ENCODE results near the gene DAPP1.

DAPP1 gene

DNA sequence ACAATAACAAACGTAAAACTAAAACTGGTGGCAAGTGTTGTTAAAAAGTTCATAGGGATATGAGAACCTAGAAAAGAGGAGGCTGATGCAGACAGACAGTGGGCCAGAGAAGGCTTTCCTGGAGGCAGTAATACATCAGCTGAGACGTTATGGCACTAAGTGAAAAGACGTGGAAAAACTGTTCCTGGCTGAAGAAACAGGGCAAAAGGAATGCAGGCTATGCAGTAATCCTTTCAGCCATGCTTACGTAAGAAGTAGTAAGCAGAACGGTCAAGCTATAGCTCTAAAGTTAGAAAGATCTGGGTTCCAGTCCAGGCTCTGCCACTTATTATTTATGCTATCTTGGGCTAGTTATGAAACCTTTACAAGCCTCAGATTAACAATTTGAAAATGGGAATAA is 71.2 kb downstream of the DAPP1 start:
- Histone ChIP-seq H3K36me3 (ENCODE audit: control insufficient read depth in 4 of 4, insufficient read depth in 4 of 4, low read length in 3 of 4) (peaks cover 4 to 25% (median 12%) of the 10 kb centered on the region in 4 experiments), H3K27me3 (replicated peaks in 2 of 5; ENCODE audit: control insufficient read depth in 4 of 5, insufficient read depth in 5 of 5, low read length in 4 of 5) (no peaks in the 10 kb centered on the region), H3K4me3 (ENCODE audit: control insufficient read depth in 1 of 7, extremely low read depth in 1 of 7, insufficient read depth in 4 of 7, low read depth in 2 of 7, low read length in 6 of 7) (no peak overlapping the region), H3K27ac (ENCODE audit: insufficient read depth in 1 of 2, low read depth in 1 of 2, low read length in 2 of 2, poor library complexity in 1 of 2, severe bottlenecking in 2 of 2) (no peak overlapping the region), H3K9me3 (ENCODE audit: control extremely low read depth in 1 of 5, control insufficient read depth in 4 of 5, insufficient read depth in 2 of 5, low read depth in 1 of 5, low read length in 4 of 5) (no peaks in the 10 kb centered on the region), H3K4me1 (ENCODE audit: control extremely low read depth in 1 of 4, control insufficient read depth in 4 of 4, insufficient read depth in 4 of 4, low read length in 3 of 4) (peaks cover 0 to 7% (median under 1%) of the 10 kb centered on the region in 4 experiments)
- DNase-seq: no peak
- 100% methylated on average over 4 of the region's 5 CpGs for WGBS (ENCODE audit: insufficient coverage)
- ChIA-PET CTCF (interaction anchor here (1.0 to 1.1 kb wide), 3 partner anchors 76 to 327 kb away, joined by 3 to 4 read pairs (median 3); no protein-coding TSS in a partner anchor), POLR2A (interaction anchor here (0.5 kb wide), 1 partner anchor 108 kb away, joined by 4 read pairs; no protein-coding TSS in a partner anchor)

DNA sequence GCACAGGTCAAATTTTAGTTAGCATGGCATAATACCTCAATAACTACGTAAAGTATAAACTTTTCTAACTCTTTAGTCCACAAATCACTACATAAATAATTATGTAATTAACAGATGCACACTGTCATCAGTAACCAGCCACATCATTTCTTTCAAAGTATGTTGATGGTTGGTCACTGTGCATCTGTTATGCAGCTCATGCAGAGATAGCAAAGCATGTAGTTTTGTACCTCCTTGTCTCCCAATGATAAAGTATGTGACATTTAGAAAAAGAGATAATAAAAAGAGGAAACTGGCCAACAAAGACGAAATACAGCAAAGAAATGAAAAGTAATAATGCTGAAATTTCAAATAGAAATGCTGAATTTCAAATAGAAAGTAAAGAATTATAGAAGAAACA is 74.7 kb downstream of the DAPP1 start:
- no CpG with 5 or more reads among the region's 2 CpGs for WGBS (ENCODE audit: insufficient coverage)
- no peaks in the 10 kb centered on the region for H3K9me3 ChIP-seq (ENCODE audit: control extremely low read depth in 1 of 5, control insufficient read depth in 4 of 5, insufficient read depth in 2 of 5, low read depth in 1 of 5, low read length in 4 of 5)
- CTCF ChIA-PET: interaction anchor here (1.2 to 1.6 kb wide), 2 partner anchors 57 to 84 kb away, joined by 4 read pairs; no protein-coding TSS in a partner anchor
- POLR2A ChIA-PET: no interaction called here
- peak in 2 of 3 donors; percentile 15 to 47 for DNase-seq
- H3K4me1 ChIP-seq (ENCODE audit: control extremely low read depth in 1 of 4, control insufficient read depth in 4 of 4, insufficient read depth in 4 of 4, low read length in 3 of 4): peaks cover 8 to 24% (median 16%) of the 10 kb centered on the region in 4 experiments
- H3K27me3 ChIP-seq (replicated peaks in 2 of 5; ENCODE audit: control insufficient read depth in 4 of 5, insufficient read depth in 5 of 5, low read length in 4 of 5): no peaks in the 10 kb centered on the region
- no peak overlapping the region for H3K27ac ChIP-seq (ENCODE audit: insufficient read depth in 1 of 2, low read depth in 1 of 2, low read length in 2 of 2, poor library complexity in 1 of 2, severe bottlenecking in 2 of 2)
- no peak overlapping the region for H3K4me3 ChIP-seq (ENCODE audit: control insufficient read depth in 1 of 7, extremely low read depth in 1 of 7, insufficient read depth in 4 of 7, low read depth in 2 of 7, low read length in 6 of 7)
- H3K36me3 ChIP-seq (ENCODE audit: control insufficient read depth in 4 of 4, insufficient read depth in 4 of 4, low read length in 3 of 4): peaks cover 3 to 17% (median 6%) of the 10 kb centered on the region in 4 experiments

DNA sequence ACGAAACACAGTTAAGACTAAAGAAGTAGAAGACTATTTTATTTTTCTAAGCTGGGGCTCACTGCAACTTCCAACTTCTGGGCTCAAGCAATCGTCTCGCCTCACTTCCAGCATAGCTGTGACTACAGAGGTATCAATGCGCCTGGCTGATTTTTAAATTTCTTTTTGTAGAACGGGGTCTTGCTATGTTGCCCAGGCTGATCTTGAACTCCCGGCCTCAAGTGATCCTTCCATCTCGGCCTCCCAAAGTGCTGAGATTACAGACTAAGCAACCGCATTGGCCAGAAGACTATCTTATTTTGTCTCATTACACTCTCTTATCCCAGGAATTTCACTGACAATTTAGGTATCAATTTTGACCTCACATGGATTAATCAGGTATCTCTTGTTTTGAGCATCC is 76.4 kb downstream of the DAPP1 start:
- no peak for DNase-seq
- peaks cover 0 to 5% (median 1%) of the 10 kb centered on the region in 4 experiments for H3K36me3 ChIP-seq (ENCODE audit: control insufficient read depth in 4 of 4, insufficient read depth in 4 of 4, low read length in 3 of 4)
- H3K27ac ChIP-seq (ENCODE audit: insufficient read depth in 1 of 2, low read depth in 1 of 2, low read length in 2 of 2, poor library complexity in 1 of 2, severe bottlenecking in 2 of 2): peak overlapping the region in 1 of 2 experiments; percentile 95
- 98% methylated on average over 7 of the region's 8 CpGs for WGBS (ENCODE audit: insufficient coverage)
- POLR2A ChIA-PET: interaction anchor here (1.9 kb wide), 1 partner anchor 54 kb away, joined by 10 read pairs; the partner anchor contains the start of gene DNAJB14
- no peaks in the 10 kb centered on the region for H3K27me3 ChIP-seq (replicated peaks in 2 of 5; ENCODE audit: control insufficient read depth in 4 of 5, insufficient read depth in 5 of 5, low read length in 4 of 5)
- CTCF ChIA-PET: interaction anchor here (1.1 to 3.2 kb wide), 6 partner anchors 8 to 330 kb away, joined by 3 to 14 read pairs (median 7); partner anchors contain the start of genes DNAJB14 and H2AZ1
- H3K9me3 ChIP-seq (ENCODE audit: control extremely low read depth in 1 of 5, control insufficient read depth in 4 of 5, insufficient read depth in 2 of 5, low read depth in 1 of 5, low read length in 4 of 5): no peaks in the 10 kb centered on the region
- peak overlapping the region in 5 of 7 experiments; percentile 80 to 97 (median 87) for H3K4me3 ChIP-seq (ENCODE audit: control insufficient read depth in 1 of 7, extremely low read depth in 1 of 7, insufficient read depth in 4 of 7, low read depth in 2 of 7, low read length in 6 of 7)
- H3K4me1 ChIP-seq (ENCODE audit: control extremely low read depth in 1 of 4, control insufficient read depth in 4 of 4, insufficient read depth in 4 of 4, low read length in 3 of 4): peaks cover 8 to 24% (median 16%) of the 10 kb centered on the region in 4 experiments

DNA sequence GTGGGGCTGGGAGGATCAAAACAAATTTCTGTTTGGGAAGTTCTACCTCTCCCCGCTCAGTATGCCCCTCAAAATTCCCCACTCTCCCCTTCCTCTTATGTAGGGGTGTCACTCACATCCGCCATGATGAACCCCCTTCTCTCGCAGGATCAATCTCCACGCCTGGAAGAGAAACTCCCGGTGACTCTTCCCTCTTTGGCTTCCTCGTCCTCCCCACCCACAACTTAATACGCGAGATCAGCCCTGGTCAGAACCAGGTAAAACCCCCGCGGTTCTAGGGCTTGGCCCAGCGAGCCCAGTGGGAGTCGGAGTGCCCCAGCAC is 77.2 kb downstream of the DAPP1 start:
- Histone ChIP-seq H3K27ac (ENCODE audit: insufficient read depth in 1 of 2, low read depth in 1 of 2, low read length in 2 of 2, poor library complexity in 1 of 2, severe bottlenecking in 2 of 2) (peak overlapping the region; percentile 92 to 95), H3K36me3 (ENCODE audit: control insufficient read depth in 4 of 4, insufficient read depth in 4 of 4, low read length in 3 of 4) (peaks cover 0 to 7% (median 1%) of the 10 kb centered on the region in 4 experiments), H3K4me1 (ENCODE audit: control extremely low read depth in 1 of 4, control insufficient read depth in 4 of 4, insufficient read depth in 4 of 4, low read length in 3 of 4) (peaks cover 8 to 24% (median 16%) of the 10 kb centered on the region in 4 experiments), H3K27me3 (replicated peaks in 2 of 5; ENCODE audit: control insufficient read depth in 4 of 5, insufficient read depth in 5 of 5, low read length in 4 of 5) (no peaks in the 10 kb centered on the region), H3K9me3 (ENCODE audit: control extremely low read depth in 1 of 5, control insufficient read depth in 4 of 5, insufficient read depth in 2 of 5, low read depth in 1 of 5, low read length in 4 of 5) (no peaks in the 10 kb centered on the region), H3K4me3 (ENCODE audit: control insufficient read depth in 1 of 7, extremely low read depth in 1 of 7, insufficient read depth in 4 of 7, low read depth in 2 of 7, low read length in 6 of 7) (peak overlapping the region; percentile 74 to 97 (median 87))
- DNase-seq: no peak
- 7% methylated on average over 4 of the region's 12 CpGs for WGBS (ENCODE audit: insufficient coverage)
- POLR2A ChIA-PET: interaction anchor here (1.9 kb wide), 1 partner anchor 53 kb away, joined by 10 read pairs; the partner anchor contains the start of gene DNAJB14
- CTCF ChIA-PET: interaction anchor here (1.6 to 3.2 kb wide), 5 partner anchors 9 to 82 kb away, joined by 3 to 14 read pairs (median 10); partner anchors contain the start of gene DNAJB14

DNA sequence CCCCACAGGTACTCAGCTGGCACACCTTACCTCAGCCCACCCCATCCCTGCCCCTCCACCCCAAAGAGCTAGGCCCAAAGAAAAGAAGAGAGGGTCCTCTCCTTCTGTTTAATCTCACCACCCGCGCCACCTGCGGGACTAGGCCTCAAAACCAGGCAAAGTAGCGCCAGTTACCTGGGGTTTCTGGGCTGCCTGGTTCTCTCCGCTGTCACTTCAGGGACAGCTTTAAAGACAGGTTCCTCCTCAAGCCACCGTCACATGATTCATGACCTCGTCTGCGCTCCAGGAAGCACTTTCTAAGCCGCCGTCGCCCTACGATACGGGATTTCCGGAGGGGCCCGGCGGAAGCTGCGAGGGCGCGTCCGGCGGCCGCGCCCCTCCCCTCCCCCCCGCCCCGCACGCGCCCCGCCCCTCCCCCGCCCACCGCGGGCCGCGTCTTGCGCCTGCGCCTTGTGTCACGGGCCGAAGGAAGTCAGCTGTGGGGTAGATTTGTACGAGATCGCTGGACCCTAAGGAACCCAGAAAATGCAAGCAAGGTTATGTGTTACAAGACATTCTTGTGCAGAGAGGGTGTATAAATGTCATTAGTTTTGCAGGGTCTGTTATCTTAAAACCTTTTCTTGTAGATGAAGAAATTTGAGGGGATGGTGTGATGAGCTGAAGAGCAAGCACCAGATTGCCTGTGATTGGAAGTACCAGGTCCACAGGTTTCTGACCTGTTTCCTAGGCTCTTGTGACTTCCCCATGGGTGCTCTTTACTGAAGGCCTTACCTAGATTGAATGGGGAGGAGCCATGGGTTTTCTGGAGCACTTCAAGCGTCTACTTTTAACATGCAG is 77.8 kb downstream of the DAPP1 start, which contains the start of gene LAMTOR3:
Gene LAMTOR3 (minus strand): TSS at position 267 of the 837 bp plus-strand sequence. CDS start 464 bp downstream, outside the sequence.
- H3K27me3 ChIP-seq (replicated peaks in 2 of 5; ENCODE audit: control insufficient read depth in 4 of 5, insufficient read depth in 5 of 5, low read length in 4 of 5): no peaks in the 10 kb centered on the region
- peaks cover 0 to 5% (median 1%) of the 10 kb centered on the region in 4 experiments for H3K36me3 ChIP-seq (ENCODE audit: control insufficient read depth in 4 of 4, insufficient read depth in 4 of 4, low read length in 3 of 4)
- DNase-seq: peak; percentile 95 to 98 (median 96)
- H3K4me3 ChIP-seq (ENCODE audit: control insufficient read depth in 1 of 7, extremely low read depth in 1 of 7, insufficient read depth in 4 of 7, low read depth in 2 of 7, low read length in 6 of 7): peak within 1 kb of the TSS; percentile 74 to 97 (median 87)
- POLR2A ChIA-PET: interaction anchor here (0.8 to 1.9 kb wide), 2 partner anchors 52 to 56 kb away, joined by 6 to 10 read pairs; partner anchors contain the start of gene DNAJB14
- peaks cover 8 to 22% (median 16%) of the 10 kb centered on the region in 4 experiments for H3K4me1 ChIP-seq (ENCODE audit: control extremely low read depth in 1 of 4, control insufficient read depth in 4 of 4, insufficient read depth in 4 of 4, low read length in 3 of 4)
- H3K27ac ChIP-seq (ENCODE audit: insufficient read depth in 1 of 2, low read depth in 1 of 2, low read length in 2 of 2, poor library complexity in 1 of 2, severe bottlenecking in 2 of 2): peak within 1 kb of the TSS; percentile 92 to 95
- no peaks in the 10 kb centered on the region for H3K9me3 ChIP-seq (ENCODE audit: control extremely low read depth in 1 of 5, control insufficient read depth in 4 of 5, insufficient read depth in 2 of 5, low read depth in 1 of 5, low read length in 4 of 5)
- 0% methylated on average over 10 of the region's 40 CpGs for WGBS (ENCODE audit: insufficient coverage)
- CTCF ChIA-PET: interaction anchor here (1.6 to 3.2 kb wide), 5 partner anchors 9 to 83 kb away, joined by 3 to 14 read pairs (median 10); partner anchors contain the start of gene DNAJB14

DNA sequence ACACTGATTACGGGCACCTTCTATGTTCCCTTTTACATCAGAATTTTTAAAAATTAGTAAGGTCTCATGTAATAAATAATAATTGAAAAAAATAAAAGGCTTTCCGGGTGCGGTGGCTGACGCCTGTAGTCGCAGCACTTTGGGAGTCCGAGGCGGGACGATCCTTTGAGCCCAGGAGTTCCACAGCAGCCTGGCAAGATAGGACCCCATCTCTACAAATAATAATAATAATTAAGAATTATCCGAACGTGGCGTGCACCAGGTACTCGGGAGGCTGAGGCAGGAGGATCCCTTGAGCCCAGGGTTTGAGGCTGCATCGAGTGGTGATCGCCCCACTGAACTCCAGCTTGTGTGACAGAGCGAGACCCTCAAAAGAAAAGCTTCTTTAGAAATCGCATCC is 78.4 kb downstream of the DAPP1 start:
- peak overlapping the region in 6 of 7 experiments; percentile 58 to 97 (median 80) for H3K4me3 ChIP-seq (ENCODE audit: control insufficient read depth in 1 of 7, extremely low read depth in 1 of 7, insufficient read depth in 4 of 7, low read depth in 2 of 7, low read length in 6 of 7)
- no peaks in the 10 kb centered on the region for H3K27me3 ChIP-seq (replicated peaks in 2 of 5; ENCODE audit: control insufficient read depth in 4 of 5, insufficient read depth in 5 of 5, low read length in 4 of 5)
- POLR2A ChIA-PET: interaction anchor here (0.8 to 1.9 kb wide), 2 partner anchors 52 to 56 kb away, joined by 6 to 10 read pairs; partner anchors contain the start of gene DNAJB14
- peak overlapping the region in 1 of 2 experiments; percentile 49 for H3K27ac ChIP-seq (ENCODE audit: insufficient read depth in 1 of 2, low read depth in 1 of 2, low read length in 2 of 2, poor library complexity in 1 of 2, severe bottlenecking in 2 of 2)
- no peaks in the 10 kb centered on the region for H3K9me3 ChIP-seq (ENCODE audit: control extremely low read depth in 1 of 5, control insufficient read depth in 4 of 5, insufficient read depth in 2 of 5, low read depth in 1 of 5, low read length in 4 of 5)
- CTCF ChIA-PET: interaction anchor here (1.7 to 3.2 kb wide), 4 partner anchors 10 to 84 kb away, joined by 3 to 14 read pairs (median 11); partner anchors contain the start of gene DNAJB14
- peaks cover 0 to 6% (median 1%) of the 10 kb centered on the region in 4 experiments for H3K36me3 ChIP-seq (ENCODE audit: control insufficient read depth in 4 of 4, insufficient read depth in 4 of 4, low read length in 3 of 4)
- peaks cover 8 to 20% (median 16%) of the 10 kb centered on the region in 4 experiments for H3K4me1 ChIP-seq (ENCODE audit: control extremely low read depth in 1 of 4, control insufficient read depth in 4 of 4, insufficient read depth in 4 of 4, low read length in 3 of 4)
- no peak for DNase-seq
- 97% methylated on average over 15 of the region's 16 CpGs for WGBS (ENCODE audit: insufficient coverage)
